Upper lobe of right lung (tissue), 1 donor: ENCODE results near the gene TMEM247. TPM values are rescaled to one million over a fixed set of nuclear protein-coding genes. Genes with fewer than 3 reads are reported as not detected.

Experiments used
- ATAC-seq: fragments of 200-7000 bp; cut with Tn5 transposase; one replicate; pipeline ENCODE4 v1.9.1; 2020; ENCODE audit warnings: mild to moderate bottlenecking, moderate library complexity
- DNase-seq: peaks from one replicate; pipeline ENCODE4 v3.0.0-alpha.2; 2020
- H3K27ac ChIP-seq: fragments of 200-600 bp; one replicate; pipeline ENCODE4 v1.8.0; 2022
- H3K27me3 ChIP-seq: fragments of 200-600 bp; one replicate; pipeline ENCODE4 v1.8.0; 2022; ENCODE audit warnings: mild to moderate bottlenecking
- H3K36me3 ChIP-seq: fragments of 200-600 bp; one replicate; pipeline ENCODE4 v1.8.0; 2022
- H3K4me1 ChIP-seq: fragments of 200-600 bp; one replicate; pipeline ENCODE4 v1.8.0; 2022
- H3K4me3 ChIP-seq: fragments of 200-600 bp; one replicate; pipeline ENCODE4 v1.8.0; 2022; ENCODE audit warnings: mild to moderate bottlenecking
- H3K9me3 ChIP-seq: fragments of 200-600 bp; one replicate; pipeline ENCODE4 v1.8.0; 2022
- CTCF ChIP-seq: fragments of 200-600 bp; IDR thresholded peaks from one replicate; pipeline ENCODE4 v1.8.0; 2022; ENCODE audit warnings: antibody characterized with exemption
- intact Hi-C: fragments of 100-400 bp; cut with DNase I; formaldehyde crosslinking; loops from one replicate; pipeline ENCODE4 v1.11.0; 2022
- total RNA-seq: library from RNA; stranded (reverse); fragmentation: NEBNext Ultra II Directional; extraction: Animal tissue kit (Norgen Biotek cat#: 25700); gene quantifications from one replicate; pipeline ENCODE4 v1.2.1, GENCODE V29; 2021
- donor health status: DM: no; HTN: yes; CAD: no; lungs with severe emphysema.

TMEM247 gene
- total RNA-seq, 1 donor from 2014 or later = not detected

GRCh38 chr2:46504221-46504620 lies 24.9 kb downstream of the TMEM247 start:
- Histone ChIP-seq H3K27ac (no peak overlapping the region), H3K27me3 (no peaks in the 10 kb centered on the region), H3K4me1 (peaks cover 4% of the 10 kb centered on the region), H3K36me3 (no peaks in the 10 kb centered on the region), H3K4me3 (no peak overlapping the region), H3K9me3 (no peaks in the 10 kb centered on the region)
- TF ChIP-seq CTCF = no peak
- no peak for DNase-seq
- intact Hi-C loops = no loop called here
- ATAC-seq = no peak

GRCh38 chr2:46504685-46505471 lies 25.5 kb downstream of the TMEM247 start:
- intact Hi-C loops = no loop called here
- Histone ChIP-seq H3K9me3 (no peaks in the 10 kb centered on the region), H3K4me1 (no peaks in the 10 kb centered on the region), H3K36me3 (no peaks in the 10 kb centered on the region), H3K27me3 (no peaks in the 10 kb centered on the region), H3K27ac (no peak overlapping the region), H3K4me3 (no peak overlapping the region)
- DNase-seq (no peak), ATAC-seq (no peak)
- no peak for TF ChIP-seq CTCF

GRCh38 chr2:46505472-46505783 lies 26.1 kb downstream of the TMEM247 start:
- no peak for ATAC-seq
- no peaks in the 10 kb centered on the region for H3K4me1 ChIP-seq
- TF ChIP-seq CTCF = no peak

GRCh38 chr2:46506131-46506706 lies 26.9 kb downstream of the TMEM247 start:
- no peaks in the 10 kb centered on the region for H3K9me3 ChIP-seq
- TF ChIP-seq CTCF = no peak
- intact Hi-C loops = no loop called here
- H3K4me3 ChIP-seq = no peak overlapping the region
- H3K27me3 ChIP-seq = no peaks in the 10 kb centered on the region
- H3K27ac ChIP-seq = no peak overlapping the region
- no peak for DNase-seq
- no peak for ATAC-seq
- H3K4me1 ChIP-seq = no peaks in the 10 kb centered on the region
- no peaks in the 10 kb centered on the region for H3K36me3 ChIP-seq

More at GRCh38 chr2:46505472-46505783, 26.1 kb downstream of the TMEM247 start:
- H3K36me3 ChIP-seq = no peaks in the 10 kb centered on the region
- no peak for DNase-seq
- H3K27me3 ChIP-seq = no peaks in the 10 kb centered on the region
- intact Hi-C loops = no loop called here
- H3K9me3 ChIP-seq = no peaks in the 10 kb centered on the region
- no peak overlapping the region for H3K4me3 ChIP-seq
- H3K27ac ChIP-seq = no peak overlapping the region

- no peak overlapping the region for H3K4me3 ChIP-seq
- no peaks in the 10 kb centered on the region for H3K9me3 ChIP-seq
- no peaks in the 10 kb centered on the region for H3K27me3 ChIP-seq
- intact Hi-C loops = no loop called here
- TF ChIP-seq CTCF = no peak
- ATAC-seq (no peak), DNase-seq (no peak)
- H3K4me1 ChIP-seq = no peaks in the 10 kb centered on the region
- no peak overlapping the region for H3K27ac ChIP-seq
- H3K36me3 ChIP-seq = no peaks in the 10 kb centered on the region
Observed at GRCh38 chr2:46508312-46508711, 28.9 kb downstream of the TMEM247 start.
